Testis (tissue), 3 donors: ENCODE measurements around the gene NPTN. TPM values are rescaled to one million over a fixed set of nuclear protein-coding genes. Genes with fewer than 3 reads are reported as not detected.

ENCODE experiments used
- DNase-seq: peaks from one replicate; pipeline ENCODE4 v3.0.0-alpha.2; 2019
- H3K27ac ChIP-seq, 2 donors: fragments of 200-600 bp; sonication (generic); one replicate each; pipeline ENCODE4 v1.5.1; 2019
- H3K27me3 ChIP-seq: fragments of 200-600 bp; sonication (generic); one replicate; pipeline ENCODE4 v1.5.1; 2019
- H3K36me3 ChIP-seq: fragments of 200-600 bp; sonication (generic); one replicate; pipeline ENCODE4 v1.5.1; 2017; ENCODE audit warnings: low read depth; ENCODE audit errors: missing control alignments
- H3K4me1 ChIP-seq: fragments of 200-600 bp; sonication (generic); one replicate; pipeline ENCODE4 v1.5.1; 2019
- H3K4me3 ChIP-seq, 2 donors: fragments of 200-600 bp; sonication (generic); one replicate each; pipeline ENCODE4 v1.5.1; 2017 to 2019
- H3K9me3 ChIP-seq: fragments of 200-600 bp; sonication (generic); one replicate; pipeline ENCODE4 v1.5.1; 2017
- CTCF ChIP-seq, 3 experiments: fragments of 450-650 bp in 2 of 3; fragments of 200-600 bp in 1 of 3; sonication (generic) in 1 of 3; IDR thresholded peaks; one replicate each; pipeline ENCODE4 v1.5.1; 2016 to 2019; ENCODE audit warnings: antibody characterized with exemption in 3 of 3, mild to moderate bottlenecking in 2 of 3, moderate library complexity in 1 of 3
- POLR2A ChIP-seq: fragments of 450-650 bp; IDR thresholded peaks from one replicate; pipeline ENCODE4 v1.6.1; 2017; ENCODE audit warnings: antibody characterized with exemption, mild to moderate bottlenecking, moderate library complexity
- WGBS, 2 donors: methylation state at CpG; one replicate each; pipeline ENCODE4 v1.1.5; 2018; 5-methylcytosine and 5-hydroxymethylcytosine counted together
- intact Hi-C: fragments of 100-400 bp; cut with DNase I; formaldehyde crosslinking; loops from one replicate; pipeline ENCODE4 v1.15.1; 2023; ENCODE audit warnings: low total_unique reads
- polyA plus RNA-seq: library from polyadenylated mRNA; stranded (reverse); fragments of 350-450 nt; fragmentation: Illumina TruSeq; extraction: RNeasy Lipid Tissue Mini Kit (QIAGEN cat#74804); gene quantifications from one replicate; pipeline ENCODE4 v1.2.3, GENCODE V29; 2014; ENCODE audit warnings: low read depth, low replicate concordance; ENCODE audit not compliant: insufficient read depth
- total RNA-seq, 2 donors: library from RNA; depleted of rRNA; stranded (reverse); fragments of >200 nt; gene quantifications; one replicate each; pipeline ENCODE4 v1.2.3, GENCODE V29; 2016

NPTN gene
- total and polyA plus RNA-seq, 3 donors from 2014 or later = 177 to 256 (median 180) TPM

- no peak for DNase-seq
- peaks cover 28% of the 10 kb centered on the region for H3K4me1 ChIP-seq
- H3K4me3 ChIP-seq = no peak overlapping the region
- H3K27me3 ChIP-seq = no peaks in the 10 kb centered on the region
- H3K27ac ChIP-seq = no peak overlapping the region
- no peaks in the 10 kb centered on the region for H3K36me3 ChIP-seq
- TF ChIP-seq CTCF (IDR thresholded peaks at IDR 0.05) (no peak), POLR2A (no peak)
- 94 to 95% methylated on average over 21 of the region's 21 CpGs for whole genome bisulfite sequencing, 2 donors
- H3K9me3 ChIP-seq = no peaks in the 10 kb centered on the region
- intact Hi-C loops = no loop called here
Observed at GRCh38 chr15:73597036-73597638, 36.1 kb downstream of the NPTN start.

- Histone ChIP-seq H3K4me1 (peaks cover 19% of the 10 kb centered on the region), H3K36me3 (no peaks in the 10 kb centered on the region), H3K27me3 (no peaks in the 10 kb centered on the region), H3K9me3 (no peaks in the 10 kb centered on the region), H3K27ac (no peak overlapping the region), H3K4me3 (no peak overlapping the region)
- DNase-seq = no peak
- TF ChIP-seq CTCF (IDR thresholded peaks at IDR 0.05) = no peak
- no peak for TF ChIP-seq POLR2A
- intact Hi-C loops = no loop called here
- 37 to 58% methylated on average over 1 of the region's 1 CpG for WGBS, 2 donors
Observed at GRCh38 chr15:73596174-73596573, 37.0 kb downstream of the NPTN start.

- H3K4me1 ChIP-seq = peaks cover 8% of the 10 kb centered on the region
- no peak for DNase-seq
- TF ChIP-seq CTCF (IDR thresholded peaks at IDR 0.05) (no peak), POLR2A (no peak)
- H3K36me3 ChIP-seq = no peaks in the 10 kb centered on the region
- 65 to 74% methylated on average over 2 of the region's 2 CpGs for WGBS, 2 donors
- intact Hi-C loops = no loop called here
- H3K9me3 ChIP-seq = no peaks in the 10 kb centered on the region
- H3K27me3 ChIP-seq = no peaks in the 10 kb centered on the region
- H3K27ac ChIP-seq = no peak overlapping the region
- no peak overlapping the region for H3K4me3 ChIP-seq
Observed at GRCh38 chr15:73594109-73594508, 39.1 kb downstream of the NPTN start.

GRCh38 chr15:73593304-73594074, 39.7 kb downstream of the NPTN start:
- H3K4me1 ChIP-seq = peaks cover 2% of the 10 kb centered on the region
- DNase-seq = peak; percentile 31
- WGBS, 2 donors = 59 to 70% methylated on average over 9 of the region's 9 CpGs

More at GRCh38 chr15:73593304-73594074, 39.7 kb downstream of the NPTN start:
- TF ChIP-seq CTCF (IDR thresholded peaks at IDR 0.05) = no peak
- TF ChIP-seq POLR2A = no peak
- no peaks in the 10 kb centered on the region for H3K27me3 ChIP-seq
- intact Hi-C loops = no loop called here
- no peak overlapping the region for H3K4me3 ChIP-seq
- no peaks in the 10 kb centered on the region for H3K36me3 ChIP-seq
- no peaks in the 10 kb centered on the region for H3K9me3 ChIP-seq
- no peak overlapping the region for H3K27ac ChIP-seq
